Measurements from ENCODE around the gene TMEM91.

The TMEM91 gene

DNA sequence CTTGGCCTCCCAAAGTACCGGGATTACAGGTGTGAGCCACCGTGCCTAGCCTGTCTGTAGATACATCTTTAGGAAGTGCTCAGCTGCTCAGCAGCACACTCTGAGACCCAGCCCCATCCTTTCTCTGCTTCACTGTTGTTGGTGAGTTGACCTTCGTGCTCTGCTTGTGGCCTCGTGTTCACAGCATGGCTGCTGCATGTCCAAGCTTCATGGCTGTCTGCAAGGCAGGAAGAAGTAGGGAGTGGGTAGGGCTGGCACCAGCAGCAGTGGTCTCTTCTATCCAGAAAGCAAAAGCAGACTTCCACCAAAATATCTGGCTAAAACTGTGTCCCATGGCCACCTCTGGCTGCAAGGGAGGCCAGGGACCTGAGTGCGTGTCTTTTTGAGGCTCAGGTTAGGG lies 36.6 kb downstream of the TMEM91 start:
- Histone ChIP-seq H3K4me1 (ENCODE audit: control insufficient read depth, insufficient read depth, low read length) (peaks cover 9% of the 10 kb centered on the region; the same call in 1 of the 2 replicates), H3K36me3 (ENCODE audit: control insufficient read depth, insufficient read depth, low read length) (peaks cover 44% of the 10 kb centered on the region), H3K9ac (ENCODE audit: low read length) (no peak overlapping the region), H3K9me3 (ENCODE audit: control insufficient read depth, insufficient read depth, low read depth, low read length) (no peaks in the 10 kb centered on the region), H3K4me3 (ENCODE audit: low read depth, low read length) (no peak overlapping the region), H3K27me3 (ENCODE audit: control insufficient read depth, insufficient read depth, low read length) (no peaks in the 10 kb centered on the region), H3K27ac (ENCODE audit: low read depth, low read length) (no peak overlapping the region)

DNA sequence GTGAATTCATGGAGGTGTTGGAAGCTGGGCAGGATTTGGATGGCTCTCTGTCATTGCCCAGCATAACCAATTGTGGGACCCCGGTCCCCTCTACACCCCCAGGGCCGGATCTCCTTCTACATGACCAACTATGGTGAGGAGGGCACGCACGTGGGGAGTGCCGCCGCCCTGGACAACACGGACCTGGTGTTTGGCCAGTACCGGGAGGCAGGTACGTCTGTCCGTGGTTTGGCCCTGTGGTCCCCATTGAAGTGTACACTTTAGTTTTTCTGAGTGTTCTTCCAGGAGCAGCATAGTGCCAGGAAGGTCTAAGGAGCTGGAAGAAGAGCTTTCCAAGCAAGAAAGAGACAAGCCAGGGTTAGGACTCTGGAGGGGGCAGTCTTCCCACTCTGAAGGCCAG lies 37.6 kb downstream of the TMEM91 start:
- Histone ChIP-seq H3K4me1 (ENCODE audit: control insufficient read depth, insufficient read depth, low read length) (peaks cover 4% of the 10 kb centered on the region; the same call in 1 of the 2 replicates), H3K4me3 (ENCODE audit: low read depth, low read length) (no peak overlapping the region), H3K27ac (ENCODE audit: low read depth, low read length) (no peak overlapping the region), H3K36me3 (ENCODE audit: control insufficient read depth, insufficient read depth, low read length) (peaks cover 47% of the 10 kb centered on the region), H3K9me3 (ENCODE audit: control insufficient read depth, insufficient read depth, low read depth, low read length) (no peaks in the 10 kb centered on the region), H3K9ac (ENCODE audit: low read length) (no peak overlapping the region), H3K27me3 (ENCODE audit: control insufficient read depth, insufficient read depth, low read length) (no peaks in the 10 kb centered on the region)

DNA sequence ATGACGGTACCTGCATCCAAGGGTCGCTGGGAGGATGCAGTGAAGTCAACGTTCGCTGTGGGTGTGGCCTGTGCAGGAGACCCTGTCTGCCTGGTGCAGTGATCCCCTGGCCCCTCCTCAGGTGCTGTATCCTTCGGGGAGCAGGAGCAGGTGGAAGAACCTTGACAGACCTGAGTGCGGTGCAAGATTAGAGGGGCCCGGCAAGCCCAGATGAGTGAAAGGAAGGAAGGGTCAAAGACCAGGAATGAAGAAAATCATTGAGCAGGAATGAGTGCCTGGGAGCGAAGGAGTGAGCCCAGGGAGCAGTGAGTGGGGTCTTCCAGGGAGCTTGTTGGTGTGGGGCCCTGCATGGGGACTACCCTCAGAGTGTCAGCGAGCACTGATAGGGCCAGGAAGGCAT lies 38.1 kb downstream of the TMEM91 start:
- H3K4me3 ChIP-seq (ENCODE audit: low read depth, low read length), result no peak overlapping the region
- H3K27me3 ChIP-seq (ENCODE audit: control insufficient read depth, insufficient read depth, low read length), result no peaks in the 10 kb centered on the region
- H3K9me3 ChIP-seq (ENCODE audit: control insufficient read depth, insufficient read depth, low read depth, low read length), result no peaks in the 10 kb centered on the region
- H3K9ac ChIP-seq (ENCODE audit: low read length), result no peak overlapping the region
- no peaks in the 10 kb centered on the region; the same call in 1 of the 2 replicates for H3K4me1 ChIP-seq (ENCODE audit: control insufficient read depth, insufficient read depth, low read length)
- H3K36me3 ChIP-seq (ENCODE audit: control insufficient read depth, insufficient read depth, low read length), result peaks cover 52% of the 10 kb centered on the region
- no peak overlapping the region for H3K27ac ChIP-seq (ENCODE audit: low read depth, low read length)

DNA sequence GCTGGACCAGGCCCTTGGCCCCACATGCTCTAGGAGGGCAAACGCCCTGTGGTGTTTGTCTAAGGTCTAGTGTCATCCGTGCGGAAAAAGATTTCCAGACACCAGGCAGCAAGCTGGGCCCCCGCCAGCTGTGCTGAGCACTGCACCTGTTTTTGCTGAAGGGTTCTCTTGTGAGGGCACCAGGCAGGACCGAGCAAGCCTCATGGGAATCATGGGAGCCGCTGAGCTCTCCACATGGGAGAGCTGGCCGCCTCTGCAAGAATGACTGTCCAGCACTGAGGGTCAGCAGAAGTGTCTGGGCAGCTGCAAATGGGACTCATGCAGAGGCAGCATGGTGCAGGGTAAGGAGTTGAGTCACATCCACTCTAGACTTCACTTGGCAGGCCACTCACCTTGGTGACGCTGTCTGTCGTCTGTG lies 38.8 kb downstream of the TMEM91 start:
- Histone ChIP-seq H3K27ac (ENCODE audit: low read depth, low read length) (no peak overlapping the region), H3K9ac (ENCODE audit: low read length) (no peak overlapping the region), H3K36me3 (ENCODE audit: control insufficient read depth, insufficient read depth, low read length) (peaks cover 56% of the 10 kb centered on the region), H3K9me3 (ENCODE audit: control insufficient read depth, insufficient read depth, low read depth, low read length) (no peaks in the 10 kb centered on the region), H3K27me3 (ENCODE audit: control insufficient read depth, insufficient read depth, low read length) (no peaks in the 10 kb centered on the region), H3K4me1 (ENCODE audit: control insufficient read depth, insufficient read depth, low read length) (no peaks in the 10 kb centered on the region), H3K4me3 (ENCODE audit: low read depth, low read length) (no peak overlapping the region)

DNA sequence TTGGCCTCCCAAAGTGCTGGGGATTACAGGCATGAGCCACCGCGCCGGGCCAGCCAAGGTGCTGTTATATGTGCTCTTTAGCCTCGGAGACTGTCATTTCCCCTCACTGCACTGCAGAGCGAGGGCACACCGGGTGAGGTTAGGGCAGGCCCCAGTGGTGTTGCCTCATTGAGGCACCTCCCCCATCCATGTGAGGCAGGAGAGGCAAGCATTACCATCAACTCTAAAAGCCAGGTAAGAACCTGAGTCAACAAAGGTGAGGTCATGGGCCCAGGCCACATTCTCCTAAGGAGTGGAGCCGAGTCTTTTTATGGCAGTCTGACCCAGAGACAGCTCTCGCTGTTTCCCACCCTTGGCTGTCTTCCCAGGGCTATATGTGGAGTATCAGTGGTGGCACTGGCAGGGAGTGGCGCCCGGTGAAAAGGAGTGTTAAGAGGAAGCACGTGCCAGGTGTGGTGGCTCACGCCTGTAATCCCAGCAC lies 39.9 kb downstream of the TMEM91 start:
- Histone ChIP-seq H3K9me3 (ENCODE audit: control insufficient read depth, insufficient read depth, low read depth, low read length) (no peaks in the 10 kb centered on the region), H3K9ac (ENCODE audit: low read length) (no peak overlapping the region), H3K4me3 (ENCODE audit: low read depth, low read length) (no peak overlapping the region), H3K4me1 (ENCODE audit: control insufficient read depth, insufficient read depth, low read length) (no peaks in the 10 kb centered on the region; the same call in 1 of the 2 replicates), H3K36me3 (ENCODE audit: control insufficient read depth, insufficient read depth, low read length) (peaks cover 50% of the 10 kb centered on the region), H3K27me3 (ENCODE audit: control insufficient read depth, insufficient read depth, low read length) (no peaks in the 10 kb centered on the region), H3K27ac (ENCODE audit: low read depth, low read length) (no peak overlapping the region)

DNA sequence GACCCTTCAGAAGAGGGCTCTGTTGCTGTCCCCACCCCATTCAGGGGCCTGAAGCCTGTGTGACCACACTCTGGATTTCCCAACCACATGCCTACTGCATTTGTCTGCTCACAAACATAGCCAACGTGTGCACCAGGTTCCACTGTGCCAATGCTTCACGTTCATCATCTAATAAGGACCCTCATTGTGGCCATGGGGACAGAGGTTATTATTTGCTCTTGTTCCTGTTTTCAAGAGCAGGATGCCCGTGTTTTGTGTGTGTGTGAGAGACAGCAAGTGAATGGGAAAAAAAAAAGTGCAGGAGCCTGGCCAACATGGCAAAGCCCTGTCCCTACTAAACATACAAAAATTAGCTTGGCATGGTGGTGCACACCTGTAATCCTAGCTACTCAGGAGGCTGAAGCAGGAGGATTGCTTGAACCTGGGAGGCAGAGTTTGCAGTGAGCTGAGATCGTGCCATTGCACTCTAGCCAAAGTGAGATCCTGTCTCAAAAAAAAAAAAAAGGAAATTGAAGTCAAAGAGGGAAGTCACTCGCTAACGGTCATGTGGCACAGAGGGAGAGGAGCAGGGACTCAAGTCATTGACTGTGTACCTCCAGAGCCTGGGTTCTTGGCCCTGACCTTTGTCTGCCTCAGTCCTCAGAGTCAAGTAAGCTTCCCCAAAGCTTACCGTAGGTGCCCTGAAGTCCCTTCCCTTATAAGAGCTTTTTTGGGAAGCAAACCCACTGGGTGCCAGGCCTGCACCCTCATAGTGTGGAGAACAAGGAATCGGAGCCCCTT lies 44.0 kb downstream of the TMEM91 start:
- H3K9me3 ChIP-seq (ENCODE audit: control insufficient read depth, insufficient read depth, low read depth, low read length), result no peaks in the 10 kb centered on the region
- H3K4me3 ChIP-seq (ENCODE audit: low read depth, low read length), result no peak overlapping the region
- no peaks in the 10 kb centered on the region; the same call in 1 of the 2 replicates for H3K4me1 ChIP-seq (ENCODE audit: control insufficient read depth, insufficient read depth, low read length)
- H3K9ac ChIP-seq (ENCODE audit: low read length), result no peak overlapping the region
- H3K27me3 ChIP-seq (ENCODE audit: control insufficient read depth, insufficient read depth, low read length), result no peaks in the 10 kb centered on the region
- H3K27ac ChIP-seq (ENCODE audit: low read depth, low read length), result no peak overlapping the region
- peaks cover 53% of the 10 kb centered on the region for H3K36me3 ChIP-seq (ENCODE audit: control insufficient read depth, insufficient read depth, low read length)

DNA sequence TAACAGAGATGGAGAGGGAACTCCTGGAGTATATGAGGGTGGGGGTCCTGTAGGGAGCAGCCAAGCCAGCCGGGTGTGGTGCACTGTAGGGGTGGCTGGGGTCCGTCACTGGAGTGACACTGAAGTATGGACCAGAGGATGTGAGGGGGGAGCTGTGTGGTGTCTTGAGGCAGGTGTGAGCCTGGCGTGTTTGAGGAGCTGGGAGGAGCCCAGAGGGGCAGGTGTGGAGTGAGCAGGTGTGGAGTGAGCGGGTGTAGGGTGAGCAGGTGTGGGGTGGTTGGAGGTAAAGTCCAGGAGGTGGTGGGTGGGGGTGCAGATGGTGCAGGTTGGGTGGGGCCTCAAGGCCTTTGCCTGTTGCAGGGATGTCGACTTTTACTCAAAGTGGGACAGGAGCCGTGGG lies 45.0 kb downstream of the TMEM91 start:
- Histone ChIP-seq H3K4me3 (ENCODE audit: low read depth, low read length) (no peak overlapping the region), H3K4me1 (ENCODE audit: control insufficient read depth, insufficient read depth, low read length) (no peaks in the 10 kb centered on the region; the same call in 1 of the 2 replicates), H3K27ac (ENCODE audit: low read depth, low read length) (no peak overlapping the region), H3K9ac (ENCODE audit: low read length) (no peak overlapping the region), H3K36me3 (ENCODE audit: control insufficient read depth, insufficient read depth, low read length) (peaks cover 56% of the 10 kb centered on the region), H3K27me3 (ENCODE audit: control insufficient read depth, insufficient read depth, low read length) (no peaks in the 10 kb centered on the region), H3K9me3 (ENCODE audit: control insufficient read depth, insufficient read depth, low read depth, low read length) (no peaks in the 10 kb centered on the region)

DNA sequence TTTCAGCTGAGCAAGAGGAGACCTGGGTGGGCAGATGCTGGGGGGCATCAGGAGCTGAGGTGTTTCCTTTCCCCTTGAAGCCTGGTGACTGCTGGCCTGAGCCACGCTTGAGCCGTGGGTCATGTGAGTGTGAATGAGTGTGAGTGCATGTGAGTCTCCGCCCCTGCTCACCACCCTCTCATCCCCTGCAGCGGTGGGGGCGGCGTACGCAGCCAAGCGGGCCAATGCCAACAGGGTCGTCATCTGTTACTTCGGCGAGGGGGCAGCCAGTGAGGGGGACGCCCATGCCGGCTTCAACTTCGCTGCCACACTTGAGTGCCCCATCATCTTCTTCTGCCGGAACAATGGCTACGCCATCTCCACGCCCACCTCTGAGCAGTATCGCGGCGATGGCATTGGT lies 45.6 kb downstream of the TMEM91 start:
- Histone ChIP-seq H3K4me1 (ENCODE audit: control insufficient read depth, insufficient read depth, low read length) (peaks cover 6% of the 10 kb centered on the region), H3K4me3 (ENCODE audit: low read depth, low read length) (no peak overlapping the region), H3K36me3 (ENCODE audit: control insufficient read depth, insufficient read depth, low read length) (peaks cover 56% of the 10 kb centered on the region), H3K9ac (ENCODE audit: low read length) (no peak overlapping the region), H3K9me3 (ENCODE audit: control insufficient read depth, insufficient read depth, low read depth, low read length) (no peaks in the 10 kb centered on the region), H3K27ac (ENCODE audit: low read depth, low read length) (no peak overlapping the region), H3K27me3 (ENCODE audit: control insufficient read depth, insufficient read depth, low read length) (no peaks in the 10 kb centered on the region)

DNA sequence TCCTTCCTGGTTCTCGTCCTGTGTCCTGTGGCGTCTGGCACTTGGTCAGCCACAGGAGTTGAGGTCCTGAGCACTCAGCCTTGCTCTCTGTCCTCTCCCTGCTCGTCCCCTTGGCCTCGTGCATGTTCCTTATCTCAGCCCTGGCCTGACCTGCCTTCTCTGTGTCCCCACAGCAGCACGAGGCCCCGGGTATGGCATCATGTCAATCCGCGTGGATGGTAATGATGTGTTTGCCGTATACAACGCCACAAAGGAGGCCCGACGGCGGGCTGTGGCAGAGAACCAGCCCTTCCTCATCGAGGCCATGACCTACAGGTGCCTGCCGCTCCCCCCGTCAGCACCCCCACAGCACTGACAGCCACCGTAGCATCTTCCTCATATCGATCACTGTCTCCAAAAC lies 46.1 kb downstream of the TMEM91 start:
- no peak overlapping the region for H3K9ac ChIP-seq (ENCODE audit: low read length)
- peaks cover 7% of the 10 kb centered on the region for H3K4me1 ChIP-seq (ENCODE audit: control insufficient read depth, insufficient read depth, low read length)
- H3K36me3 ChIP-seq (ENCODE audit: control insufficient read depth, insufficient read depth, low read length), result peaks cover 51% of the 10 kb centered on the region
- no peaks in the 10 kb centered on the region for H3K27me3 ChIP-seq (ENCODE audit: control insufficient read depth, insufficient read depth, low read length)
- no peak overlapping the region for H3K4me3 ChIP-seq (ENCODE audit: low read depth, low read length)
- H3K9me3 ChIP-seq (ENCODE audit: control insufficient read depth, insufficient read depth, low read depth, low read length), result no peaks in the 10 kb centered on the region
- no peak overlapping the region for H3K27ac ChIP-seq (ENCODE audit: low read depth, low read length)

DNA sequence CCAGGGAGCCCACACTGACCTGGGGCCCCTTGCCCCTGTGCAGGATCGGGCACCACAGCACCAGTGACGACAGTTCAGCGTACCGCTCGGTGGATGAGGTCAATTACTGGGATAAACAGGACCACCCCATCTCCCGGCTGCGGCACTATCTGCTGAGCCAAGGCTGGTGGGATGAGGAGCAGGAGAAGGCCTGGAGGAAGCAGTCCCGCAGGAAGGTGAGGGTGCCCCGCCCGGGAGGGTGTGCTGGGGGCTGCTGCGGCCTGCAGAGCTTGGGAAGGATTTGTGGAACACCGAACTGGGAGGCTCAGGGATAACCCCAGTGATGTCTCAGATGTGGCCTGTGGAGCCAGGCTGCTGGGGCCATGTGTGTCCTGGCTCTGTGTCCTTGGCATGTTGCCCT lies 46.6 kb downstream of the TMEM91 start:
- no peaks in the 10 kb centered on the region for H3K9me3 ChIP-seq (ENCODE audit: control insufficient read depth, insufficient read depth, low read depth, low read length)
- H3K4me1 ChIP-seq (ENCODE audit: control insufficient read depth, insufficient read depth, low read length), result peaks cover 11% of the 10 kb centered on the region
- no peak overlapping the region for H3K9ac ChIP-seq (ENCODE audit: low read length)
- H3K4me3 ChIP-seq (ENCODE audit: low read depth, low read length), result no peak overlapping the region
- H3K36me3 ChIP-seq (ENCODE audit: control insufficient read depth, insufficient read depth, low read length), result peaks cover 51% of the 10 kb centered on the region
- no peaks in the 10 kb centered on the region for H3K27me3 ChIP-seq (ENCODE audit: control insufficient read depth, insufficient read depth, low read length)
- H3K27ac ChIP-seq (ENCODE audit: low read depth, low read length), result no peak overlapping the region

DNA sequence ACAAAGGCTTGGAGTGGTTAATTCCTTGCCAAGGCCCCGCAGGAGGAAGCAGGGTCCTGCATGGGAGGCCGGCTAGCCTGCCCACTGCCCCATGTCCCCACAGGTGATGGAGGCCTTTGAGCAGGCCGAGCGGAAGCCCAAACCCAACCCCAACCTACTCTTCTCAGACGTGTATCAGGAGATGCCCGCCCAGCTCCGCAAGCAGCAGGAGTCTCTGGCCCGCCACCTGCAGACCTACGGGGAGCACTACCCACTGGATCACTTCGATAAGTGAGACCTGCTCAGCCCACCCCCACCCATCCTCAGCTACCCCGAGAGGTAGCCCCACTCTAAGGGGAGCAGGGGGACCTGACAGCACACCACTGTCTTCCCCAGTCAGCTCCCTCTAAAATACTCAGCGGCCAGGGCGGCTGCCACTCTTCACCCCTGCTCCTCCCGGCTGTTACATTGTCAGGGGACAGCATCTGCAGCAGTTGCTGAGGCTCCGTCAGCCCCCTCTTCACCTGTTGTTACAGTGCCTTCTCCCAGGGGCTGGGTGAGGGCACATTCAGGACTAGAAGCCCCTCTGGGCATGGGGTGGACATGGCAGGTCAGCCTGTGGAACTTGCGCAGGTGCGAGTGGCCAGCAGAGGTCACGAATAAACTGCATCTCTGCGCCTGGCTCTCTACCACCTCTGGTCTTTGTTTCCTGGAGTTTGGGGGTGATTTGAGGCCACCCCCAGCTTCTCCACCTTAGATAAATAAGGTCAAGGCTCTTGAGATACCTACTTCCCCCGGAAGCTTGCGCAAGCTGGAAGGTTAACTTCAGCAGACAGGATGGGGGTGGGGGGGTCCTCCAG lies 48.2 kb downstream of the TMEM91 start:
- Histone ChIP-seq H3K27ac (ENCODE audit: low read depth, low read length) (no peak overlapping the region), H3K27me3 (ENCODE audit: control insufficient read depth, insufficient read depth, low read length) (no peaks in the 10 kb centered on the region), H3K9ac (ENCODE audit: low read length) (no peak overlapping the region), H3K9me3 (ENCODE audit: control insufficient read depth, insufficient read depth, low read depth, low read length) (no peaks in the 10 kb centered on the region), H3K4me3 (ENCODE audit: low read depth, low read length) (no peak overlapping the region), H3K4me1 (ENCODE audit: control insufficient read depth, insufficient read depth, low read length) (peaks cover 18% of the 10 kb centered on the region), H3K36me3 (ENCODE audit: control insufficient read depth, insufficient read depth, low read length) (peaks cover 42% of the 10 kb centered on the region)
